Tongue (tissue), 2 donors: ENCODE results near the gene NEK2. TPM values are rescaled to one million over a fixed set of nuclear protein-coding genes. Genes with fewer than 3 reads are reported as not detected.
"Not testable (repeated sequence)": the region's sequence is repeated elsewhere in the genome, so short reads cannot be mapped to it uniquely, and the experiment has no call there.

ENCODE experiments used
- DNase-seq: peaks from one replicate; pipeline ENCODE4 v3.0.0-alpha.2; 2015
- total RNA-seq: library from RNA; depleted of rRNA; stranded (reverse); fragments of >200 nt; gene quantifications from one replicate; pipeline ENCODE4 v1.2.3, GENCODE V29; 2014

Gene NEK2
- 9.5 TPM for total RNA-seq

- DNase-seq: peak; percentile 98
Measured at GRCh38 chr1:211675230-211676105, at the start of gene NEK2. TSS of gene NEK2 (minus strand) at chr1:211675621. CDS start at chr1:211675479, 142 bp downstream.

- peak; percentile 77 for DNase-seq
Measured at GRCh38 chr1:211724687-211725196, 49.3 kb upstream of the NEK2 start.

DNA sequence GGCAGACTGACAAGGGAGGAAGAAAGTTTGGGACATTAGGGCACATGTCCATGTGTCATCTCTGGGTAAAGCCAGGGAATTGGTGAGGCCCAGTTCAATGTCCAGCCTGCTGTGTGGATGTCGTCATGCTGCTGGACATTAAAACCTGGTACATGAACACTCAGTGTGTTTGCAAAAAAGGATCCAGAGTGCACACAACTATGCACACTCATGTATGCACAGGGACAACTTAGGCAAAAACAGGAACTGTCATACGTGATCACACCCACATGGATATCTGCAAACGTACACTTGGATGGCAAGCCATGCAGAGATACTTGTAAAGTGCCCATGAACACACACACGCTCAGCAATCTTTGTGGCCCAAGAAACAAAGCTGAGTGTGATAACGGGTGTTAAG, 47.9 kb upstream of the NEK2 start:
- no peak for DNase-seq

GRCh38 chr1:211722277-211723175, 47.1 kb upstream of the NEK2 start:
- no peak for DNase-seq

GRCh38 chr1:211716555-211716954, 41.1 kb upstream of the NEK2 start:
- DNase-seq: not testable (repeated sequence)

DNA sequence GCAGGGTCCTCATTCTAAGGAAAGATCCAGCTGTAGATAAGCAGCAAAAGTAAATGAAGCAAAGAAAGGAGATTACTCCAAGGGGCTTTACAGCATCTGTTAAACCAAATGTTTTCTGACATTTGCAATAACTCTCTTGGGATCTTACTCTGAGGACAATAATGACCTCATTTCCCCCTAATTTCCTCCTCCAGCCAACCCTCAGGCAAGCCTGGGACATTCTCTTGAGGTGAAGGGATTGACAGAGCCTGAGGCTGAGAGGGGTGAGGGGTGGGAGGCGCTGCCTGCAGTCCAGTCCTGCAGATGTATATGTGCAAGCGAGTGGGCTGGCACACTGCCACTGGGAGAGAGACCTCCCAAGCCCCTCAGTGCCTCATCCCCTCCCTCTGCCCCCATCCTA, 40.5 kb upstream of the NEK2 start:
- no peak for DNase-seq

- no peak for DNase-seq
Measured at GRCh38 chr1:211714154-211714553, 38.7 kb upstream of the NEK2 start.

GRCh38 chr1:211713231-211713630, 37.8 kb upstream of the NEK2 start:
- DNase-seq: no peak

DNA sequence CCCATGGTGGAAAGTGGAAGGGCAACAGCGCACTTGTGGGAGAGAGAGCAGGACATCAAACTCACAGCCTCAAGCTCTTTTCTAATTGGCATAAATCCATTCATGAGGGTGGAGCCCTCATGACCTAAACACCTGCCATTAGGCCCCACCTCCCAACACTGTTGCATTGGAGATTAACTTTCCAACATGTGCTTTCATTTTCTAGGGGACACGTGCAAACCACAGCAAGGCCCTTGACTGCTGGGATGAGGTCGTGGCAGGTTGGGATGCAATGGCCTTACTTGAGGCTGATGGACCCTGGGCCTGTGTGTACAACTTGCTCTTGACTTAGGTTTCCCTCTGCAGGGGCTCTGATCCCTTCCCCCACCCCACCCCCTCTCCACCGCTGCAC, 35.9 kb upstream of the NEK2 start:
- DNase-seq: no peak

- DNase-seq: no peak
Measured at GRCh38 chr1:211710566-211711314, 35.3 kb upstream of the NEK2 start.

DNA sequence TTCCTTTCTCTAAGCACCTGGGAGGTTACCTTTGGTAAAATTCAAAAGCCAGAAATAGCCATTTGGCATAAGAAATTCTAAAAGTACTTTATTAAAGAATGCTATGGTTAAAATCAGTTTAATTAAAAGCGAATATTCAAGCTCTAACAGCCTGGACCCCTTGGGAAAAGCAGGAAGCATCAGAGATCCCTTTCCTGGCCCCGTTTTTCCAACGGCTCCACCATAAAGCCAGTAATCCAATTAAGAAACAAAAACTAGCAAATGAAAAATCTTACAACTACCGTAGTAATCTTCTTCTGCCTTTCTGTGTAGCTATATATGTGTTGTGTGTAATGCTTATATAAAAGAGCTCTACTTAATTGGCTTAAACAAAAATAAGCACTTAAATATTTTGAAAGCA, 33.5 kb upstream of the NEK2 start:
- DNase-seq: no peak

GRCh38 chr1:211708006-211708405, 32.6 kb upstream of the NEK2 start:
- no peak for DNase-seq

GRCh38 chr1:211705467-211706091, 30.2 kb upstream of the NEK2 start:
- DNase-seq: peak; percentile 69

GRCh38 chr1:211704543-211704942, 29.1 kb upstream of the NEK2 start:
- no peak for DNase-seq

DNA sequence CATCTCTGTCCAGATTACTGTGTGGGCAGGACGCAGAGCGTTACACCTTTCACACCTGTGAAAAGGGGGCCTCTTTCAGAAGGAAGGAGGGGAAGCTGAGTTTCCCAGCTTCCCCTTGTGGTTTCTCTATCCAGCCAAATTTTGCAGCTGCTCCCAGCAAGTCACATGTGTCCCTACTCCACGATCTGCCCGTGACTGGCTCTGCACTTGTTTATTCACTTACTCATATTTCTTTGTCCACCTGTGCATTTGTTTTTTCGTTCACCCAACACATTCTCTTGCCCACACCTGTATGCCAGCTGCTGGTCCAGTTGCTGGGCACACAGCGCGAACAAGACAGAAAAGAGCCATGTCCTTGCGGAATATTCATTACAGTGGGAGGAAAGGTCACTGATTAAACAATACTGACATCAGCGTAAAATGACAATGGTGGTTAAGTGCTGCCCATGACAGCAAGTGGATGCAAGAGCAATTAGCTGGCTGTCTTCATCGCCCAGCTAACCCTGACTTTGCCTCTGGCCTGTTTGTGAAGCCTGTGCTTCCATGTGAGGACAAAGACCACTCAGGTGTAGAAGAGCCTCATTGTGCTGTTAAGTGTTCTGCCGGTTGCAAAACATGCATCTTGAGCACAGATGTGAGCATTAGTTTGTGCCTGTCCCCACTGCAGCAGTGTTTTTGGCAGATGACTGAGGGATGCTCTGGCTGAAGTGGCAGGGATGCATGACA, 28.6 kb upstream of the NEK2 start:
- peak; percentile 64 for DNase-seq

DNA sequence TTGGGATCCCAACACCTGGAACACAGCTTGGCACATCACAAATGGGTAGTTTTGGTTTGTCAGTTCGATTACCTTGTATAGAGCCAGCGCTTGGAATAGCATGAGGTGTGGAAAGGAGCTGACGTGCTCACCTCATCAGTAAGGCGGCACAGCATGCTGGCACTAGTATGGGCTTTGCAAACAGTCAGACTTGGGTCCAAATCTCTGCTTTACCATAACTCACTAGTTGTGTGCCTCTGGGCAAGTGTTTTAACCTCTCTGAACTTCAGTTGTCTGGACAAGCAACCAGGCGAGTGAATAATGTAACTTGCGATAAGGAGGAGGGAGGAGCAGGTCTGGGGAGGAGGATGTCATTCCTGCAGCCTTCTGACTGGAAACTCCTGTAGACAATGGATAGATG, 26.3 kb upstream of the NEK2 start:
- DNase-seq: no peak

GRCh38 chr1:211699059-211699458, 23.6 kb upstream of the NEK2 start:
- DNase-seq: no peak

- peak; percentile 78 for DNase-seq
Measured at GRCh38 chr1:211698161-211699026, 23.0 kb upstream of the NEK2 start.

DNA sequence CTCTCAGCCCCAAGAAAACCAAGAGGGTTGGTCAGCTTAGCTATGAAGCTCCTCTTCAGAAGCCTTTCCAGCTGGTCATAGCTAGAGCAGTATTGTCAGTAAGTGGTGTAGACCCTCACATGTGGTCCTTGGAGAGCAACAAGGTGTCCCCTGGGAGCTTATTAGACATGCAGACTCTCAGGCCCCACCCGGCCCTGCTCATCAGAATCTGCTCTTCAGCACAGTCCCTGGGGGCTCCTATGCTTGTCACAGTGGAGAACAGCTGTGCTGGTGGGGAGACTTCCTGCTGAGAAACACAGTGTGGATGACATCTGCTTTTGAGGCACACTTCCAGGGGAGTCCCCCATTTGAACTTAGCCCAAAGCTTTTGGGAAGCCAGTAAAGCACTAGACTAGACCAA, 21.9 kb upstream of the NEK2 start:
- DNase-seq: peak; percentile 47
